Osteocyte (in vitro differentiated cells): ENCODE measurements around the gene C1orf35. TPM values are rescaled to one million over a fixed set of nuclear protein-coding genes. Genes with fewer than 3 reads are reported as not detected.
A peak's percentile ranks its signal among the peaks of the same experiment; 100 is the strongest.

Experiments
- DNase-seq: peaks from one replicate; pipeline ENCODE4 v3.0.0; 2021; ENCODE audit warnings: mixed read lengths; ENCODE audit not compliant: unreplicated experiment; ENCODE audit errors: extremely low spot score
- H3K27ac Mint-ChIP-seq: one replicate; pipeline ENCODE4 v1.8.0; 2021; ENCODE audit warnings: mild to moderate bottlenecking, mixed read lengths; ENCODE audit not compliant: unreplicated experiment
- H3K27me3 Mint-ChIP-seq: one replicate; pipeline ENCODE4 v1.8.0; 2021; ENCODE audit warnings: mixed read lengths; ENCODE audit not compliant: unreplicated experiment
- H3K36me3 Mint-ChIP-seq: one replicate; pipeline ENCODE4 v1.8.0; 2021; ENCODE audit warnings: mixed read lengths; ENCODE audit not compliant: unreplicated experiment
- H3K4me1 Mint-ChIP-seq: one replicate; pipeline ENCODE4 v1.8.0; 2021; ENCODE audit warnings: mixed read lengths; ENCODE audit not compliant: unreplicated experiment
- H3K4me3 Mint-ChIP-seq: one replicate; pipeline ENCODE4 v1.8.0; 2021; ENCODE audit warnings: mild to moderate bottlenecking, moderate library complexity, mixed read lengths; ENCODE audit not compliant: unreplicated experiment
- H3K9me3 Mint-ChIP-seq: one replicate; pipeline ENCODE4 v1.8.0; 2021; ENCODE audit warnings: mixed read lengths; ENCODE audit not compliant: unreplicated experiment
- CTCF ChIP-seq: fragments of 200-600 bp; sonication (generic); IDR thresholded peaks from 2 replicates; pipeline ENCODE4 v1.5.0; 2021; ENCODE audit warnings: antibody characterized with exemption, mild to moderate bottlenecking, moderate library complexity
- total RNA-seq: library from RNA; stranded (reverse); gene quantifications from 2 replicates; pipeline ENCODE4 v1.2.1, GENCODE V29; 2021

The C1orf35 gene
- total RNA-seq, 1 donor from 2014 or later = 13.6 TPM

GRCh38 chr1:228109962-228110488 is 6.9 kb upstream of the C1orf35 start:
- peaks cover 2% of the 10 kb centered on the region for H3K36me3 Mint-ChIP-seq
- no peaks in the 10 kb centered on the region for H3K27me3 Mint-ChIP-seq
- H3K4me1 Mint-ChIP-seq = peaks cover 16% of the 10 kb centered on the region
- no peak for TF ChIP-seq CTCF
- peak overlapping the region; percentile 87 for H3K27ac Mint-ChIP-seq
- no peak for DNase-seq
- H3K9me3 Mint-ChIP-seq = no peaks in the 10 kb centered on the region
- H3K4me3 Mint-ChIP-seq = peak overlapping the region; percentile 89

DNA sequence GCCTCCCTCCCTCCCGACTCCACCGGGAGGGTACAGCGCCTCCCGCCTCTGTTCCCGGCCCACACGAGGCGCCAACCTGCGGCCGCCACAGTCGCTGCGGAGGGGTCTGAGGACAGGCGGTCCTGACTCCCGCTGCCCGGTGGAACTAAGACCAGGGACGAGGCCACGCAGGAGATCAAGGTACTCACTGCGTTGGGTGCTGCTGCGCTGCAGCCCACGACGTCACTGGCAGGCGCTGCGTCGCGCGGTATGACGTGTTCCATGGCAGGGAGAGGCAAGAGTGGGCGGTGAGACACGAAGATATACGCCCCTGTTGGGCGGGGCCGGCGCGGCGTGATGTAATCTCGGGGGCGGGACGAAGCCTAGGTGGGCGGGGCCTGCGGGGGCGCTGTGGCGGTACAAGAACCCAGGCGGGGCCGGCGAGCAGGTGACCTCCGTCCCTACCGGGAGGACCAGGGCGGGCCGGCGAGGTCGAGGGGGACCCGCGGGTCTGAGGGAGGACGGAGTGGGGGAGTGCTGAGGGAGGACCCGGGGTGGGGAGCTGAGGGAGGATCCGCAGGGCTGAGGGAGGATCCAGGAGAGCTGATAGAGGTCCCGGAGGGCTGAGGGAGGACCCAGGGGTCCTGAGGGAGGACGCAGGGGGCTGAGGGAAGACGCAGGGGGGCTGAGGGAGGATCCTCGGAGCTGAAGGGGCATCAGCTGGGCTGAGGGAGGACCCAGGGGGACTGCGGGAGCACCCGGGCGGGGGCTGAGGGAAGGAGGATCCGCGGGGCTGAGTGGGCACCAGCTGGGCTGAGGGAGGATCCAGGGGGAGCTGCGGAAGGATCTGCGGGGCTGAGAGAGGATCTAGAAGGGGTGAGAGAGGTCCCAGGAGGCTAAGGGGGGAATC is 6.2 kb upstream of the C1orf35 start, which contains the start of gene MRPL55:
Gene MRPL55, minus strand, starts transcription at position 227 of the 889 bp plus-strand sequence. CDS start 1,039 bp downstream, outside the sequence.
- Mint-ChIP-seq H3K4me3 (peak within 1 kb of the TSS; percentile 89), H3K27ac (peak within 1 kb of the TSS; percentile 87), H3K36me3 (peaks cover 2% of the 10 kb centered on the region), H3K4me1 (peaks cover 18% of the 10 kb centered on the region), H3K9me3 (no peaks in the 10 kb centered on the region), H3K27me3 (no peaks in the 10 kb centered on the region)
- peak; percentile 99 for DNase-seq
- TF ChIP-seq CTCF = peak; percentile 27

DNA sequence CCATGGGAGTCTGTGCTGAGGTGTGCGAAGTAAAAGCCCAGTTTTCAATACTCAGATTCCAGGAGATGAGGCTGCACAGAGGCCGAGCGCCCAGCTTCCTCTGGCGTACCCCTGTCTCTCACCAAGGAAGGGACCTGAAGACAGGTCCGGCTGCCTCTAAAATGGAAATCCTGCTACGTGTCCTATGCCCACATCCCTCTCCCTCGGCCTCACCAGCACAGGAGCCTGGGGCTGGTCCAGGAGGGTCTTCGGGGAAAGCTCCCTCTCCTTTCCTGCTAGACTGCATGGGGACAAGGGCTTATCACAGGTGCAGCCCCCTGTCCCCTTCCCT is 5.6 kb upstream of the C1orf35 start:
- peaks cover 20% of the 10 kb centered on the region for H3K4me1 Mint-ChIP-seq
- TF ChIP-seq CTCF = no peak
- H3K27me3 Mint-ChIP-seq = no peaks in the 10 kb centered on the region
- peak overlapping the region; percentile 89 for H3K4me3 Mint-ChIP-seq
- DNase-seq = no peak
- no peaks in the 10 kb centered on the region for H3K9me3 Mint-ChIP-seq
- H3K27ac Mint-ChIP-seq = peak overlapping the region; percentile 87
- H3K36me3 Mint-ChIP-seq = peaks cover 2% of the 10 kb centered on the region

GRCh38 chr1:228108055-228108690 is 5.0 kb upstream of the C1orf35 start:
- Mint-ChIP-seq H3K4me3 (peak overlapping the region; percentile 89), H3K27ac (peak overlapping the region; percentile 87), H3K4me1 (peaks cover 26% of the 10 kb centered on the region), H3K9me3 (no peaks in the 10 kb centered on the region), H3K27me3 (no peaks in the 10 kb centered on the region), H3K36me3 (peaks cover 2% of the 10 kb centered on the region)
- no peak for TF ChIP-seq CTCF
- DNase-seq = no peak

GRCh38 chr1:228107636-228108035 is 4.5 kb upstream of the C1orf35 start:
- no peak for DNase-seq
- no peak overlapping the region for H3K27ac Mint-ChIP-seq
- no peaks in the 10 kb centered on the region for H3K27me3 Mint-ChIP-seq
- H3K36me3 Mint-ChIP-seq = peaks cover 2% of the 10 kb centered on the region
- peaks cover 28% of the 10 kb centered on the region for H3K4me1 Mint-ChIP-seq
- no peak for TF ChIP-seq CTCF
- H3K9me3 Mint-ChIP-seq = no peaks in the 10 kb centered on the region
- peak overlapping the region; percentile 89 for H3K4me3 Mint-ChIP-seq
